Activated naive CD8-positive, alpha-beta T cell treated with anti-CD3 and anti-CD28 coated beads for 36 hours (primary cell): ENCODE results near the gene SMARCAD1. TPM values are rescaled to one million over a fixed set of nuclear protein-coding genes. Genes with fewer than 3 reads are reported as not detected.

Source experiments
- DNase-seq: peaks from one replicate; pipeline ENCODE4 v3.0.0; 2021
- H3K27ac Mint-ChIP-seq: one replicate; pipeline ENCODE4 v1.8.0; 2022; ENCODE audit warnings: mild to moderate bottlenecking, moderate library complexity, mixed read lengths
- H3K27me3 Mint-ChIP-seq: one replicate; pipeline ENCODE4 v1.8.0; 2022; ENCODE audit warnings: mild to moderate bottlenecking, mixed read lengths
- H3K36me3 Mint-ChIP-seq: one replicate; pipeline ENCODE4 v1.8.0; 2021; ENCODE audit warnings: mild to moderate bottlenecking, mixed read lengths
- H3K4me1 Mint-ChIP-seq: one replicate; pipeline ENCODE4 v1.8.0; 2021; ENCODE audit warnings: mixed read lengths
- H3K4me3 Mint-ChIP-seq: one replicate; pipeline ENCODE4 v1.8.0; 2022; ENCODE audit warnings: mild to moderate bottlenecking, moderate library complexity, mixed read lengths
- H3K9me3 Mint-ChIP-seq: one replicate; pipeline ENCODE4 v1.8.0; 2022; ENCODE audit warnings: mixed read lengths
- total RNA-seq, 2 experiments: library from RNA; stranded (reverse); gene quantifications; one replicate each; pipeline ENCODE4 v1.2.3, GENCODE V29; 2021

Gene SMARCAD1, protein sequence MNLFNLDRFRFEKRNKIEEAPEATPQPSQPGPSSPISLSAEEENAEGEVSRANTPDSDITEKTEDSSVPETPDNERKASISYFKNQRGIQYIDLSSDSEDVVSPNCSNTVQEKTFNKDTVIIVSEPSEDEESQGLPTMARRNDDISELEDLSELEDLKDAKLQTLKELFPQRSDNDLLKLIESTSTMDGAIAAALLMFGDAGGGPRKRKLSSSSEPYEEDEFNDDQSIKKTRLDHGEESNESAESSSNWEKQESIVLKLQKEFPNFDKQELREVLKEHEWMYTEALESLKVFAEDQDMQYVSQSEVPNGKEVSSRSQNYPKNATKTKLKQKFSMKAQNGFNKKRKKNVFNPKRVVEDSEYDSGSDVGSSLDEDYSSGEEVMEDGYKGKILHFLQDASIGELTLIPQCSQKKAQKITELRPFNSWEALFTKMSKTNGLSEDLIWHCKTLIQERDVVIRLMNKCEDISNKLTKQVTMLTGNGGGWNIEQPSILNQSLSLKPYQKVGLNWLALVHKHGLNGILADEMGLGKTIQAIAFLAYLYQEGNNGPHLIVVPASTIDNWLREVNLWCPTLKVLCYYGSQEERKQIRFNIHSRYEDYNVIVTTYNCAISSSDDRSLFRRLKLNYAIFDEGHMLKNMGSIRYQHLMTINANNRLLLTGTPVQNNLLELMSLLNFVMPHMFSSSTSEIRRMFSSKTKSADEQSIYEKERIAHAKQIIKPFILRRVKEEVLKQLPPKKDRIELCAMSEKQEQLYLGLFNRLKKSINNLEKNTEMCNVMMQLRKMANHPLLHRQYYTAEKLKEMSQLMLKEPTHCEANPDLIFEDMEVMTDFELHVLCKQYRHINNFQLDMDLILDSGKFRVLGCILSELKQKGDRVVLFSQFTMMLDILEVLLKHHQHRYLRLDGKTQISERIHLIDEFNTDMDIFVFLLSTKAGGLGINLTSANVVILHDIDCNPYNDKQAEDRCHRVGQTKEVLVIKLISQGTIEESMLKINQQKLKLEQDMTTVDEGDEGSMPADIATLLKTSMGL
- 10 to 100 TPM; 33.5 to 35.4 TPM for total RNA-seq

DNA sequence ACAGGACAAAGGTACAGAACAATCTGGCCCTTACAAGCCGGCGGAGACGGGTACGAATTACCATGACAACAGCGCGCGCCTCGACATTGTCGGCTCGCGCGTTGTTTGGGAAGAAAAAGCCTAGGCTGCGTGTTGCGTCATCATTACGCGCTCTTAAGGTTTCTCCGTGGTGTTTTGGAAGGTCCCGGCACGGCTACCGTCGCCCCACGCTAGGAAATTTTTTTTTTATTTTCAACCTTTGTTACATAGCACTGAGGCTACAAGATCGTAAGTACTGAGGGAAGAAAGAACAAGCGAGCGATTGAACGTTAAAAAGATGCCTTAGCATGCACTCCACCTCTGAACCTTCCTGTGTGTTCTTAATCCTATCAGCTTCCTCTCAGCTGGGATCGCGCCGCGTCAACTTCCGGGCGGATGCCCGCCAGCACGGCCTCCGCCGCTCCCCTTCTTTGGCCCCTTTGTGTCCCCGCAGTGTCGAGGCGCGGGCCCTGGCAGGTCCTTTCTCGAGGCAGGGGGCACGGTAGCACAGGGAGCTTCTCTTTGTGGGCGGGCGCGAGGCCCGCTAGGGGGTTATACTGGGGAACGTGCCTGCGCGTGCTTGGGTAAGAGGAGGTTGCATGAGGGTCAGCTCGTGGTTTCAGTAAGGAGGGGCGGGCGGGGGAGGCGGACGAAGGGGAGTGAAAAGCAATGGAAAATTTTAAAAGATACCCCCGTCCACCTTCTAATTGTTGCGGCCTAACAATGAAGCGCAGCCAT, at the start of gene SMARCAD1:
SMARCAD1 (plus strand) TSS at position 397 of the 756 bp plus-strand sequence. CDS start 530 bp downstream, outside the sequence.
- H3K4me3 Mint-ChIP-seq, result peak within 1 kb of the TSS; percentile 97
- peak; percentile 86 for DNase-seq
- peaks cover 30% of the 10 kb centered on the region for H3K4me1 Mint-ChIP-seq
- H3K27ac Mint-ChIP-seq, result peak within 1 kb of the TSS; percentile 100
- no peaks in the 10 kb centered on the region for H3K27me3 Mint-ChIP-seq
- H3K9me3 Mint-ChIP-seq, result peaks cover 1% of the 10 kb centered on the region
- peaks cover 30% of the 10 kb centered on the region for H3K36me3 Mint-ChIP-seq

DNA sequence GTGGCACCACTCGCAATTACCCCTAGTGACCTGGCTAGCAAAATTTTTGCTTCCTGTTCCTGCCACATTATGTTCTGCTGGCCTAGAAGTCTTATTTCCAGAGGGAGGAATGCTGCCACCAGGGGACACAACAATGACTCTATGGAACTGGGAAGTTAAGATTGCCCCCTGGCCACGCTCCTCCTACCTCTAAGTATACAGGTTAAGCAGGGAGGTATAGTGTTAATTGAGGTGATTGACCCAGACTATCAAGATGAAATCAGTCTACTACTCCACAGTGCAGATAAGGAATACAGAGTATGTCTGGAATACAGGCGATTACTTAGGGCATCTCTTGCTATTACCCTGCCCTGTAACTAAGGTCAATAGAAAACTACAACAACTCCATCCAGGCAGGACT, 48.8 kb upstream of the SMARCAD1 start:
- Mint-ChIP-seq H3K36me3 (no peaks in the 10 kb centered on the region), H3K9me3 (peaks cover 1% of the 10 kb centered on the region), H3K4me1 (peaks cover 2% of the 10 kb centered on the region), H3K27ac (no peak overlapping the region), H3K4me3 (no peak overlapping the region), H3K27me3 (no peaks in the 10 kb centered on the region)
- no peak for DNase-seq

DNA sequence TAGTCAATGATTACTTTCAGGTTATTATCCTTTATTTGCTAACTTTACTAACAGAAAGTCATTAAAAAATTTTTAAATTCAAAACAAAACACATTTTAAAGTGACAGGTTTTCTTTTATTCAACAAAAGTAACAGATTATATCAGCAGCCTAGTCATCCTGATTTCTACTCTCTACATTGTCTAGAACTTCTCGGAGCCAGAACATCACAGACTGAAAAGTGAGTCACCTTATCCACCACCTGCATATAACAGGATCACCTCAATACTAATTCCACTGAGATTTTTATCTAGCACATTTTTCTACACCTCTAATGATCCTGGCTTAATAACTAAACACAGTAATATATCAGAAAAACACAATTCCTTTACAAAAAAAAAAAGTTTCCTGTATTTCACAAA, 47.9 kb upstream of the SMARCAD1 start:
- Mint-ChIP-seq H3K36me3 (no peaks in the 10 kb centered on the region), H3K27ac (no peak overlapping the region), H3K27me3 (no peaks in the 10 kb centered on the region), H3K4me1 (peaks cover 2% of the 10 kb centered on the region), H3K4me3 (no peak overlapping the region), H3K9me3 (peaks cover 1% of the 10 kb centered on the region)
- DNase-seq, result no peak

DNA sequence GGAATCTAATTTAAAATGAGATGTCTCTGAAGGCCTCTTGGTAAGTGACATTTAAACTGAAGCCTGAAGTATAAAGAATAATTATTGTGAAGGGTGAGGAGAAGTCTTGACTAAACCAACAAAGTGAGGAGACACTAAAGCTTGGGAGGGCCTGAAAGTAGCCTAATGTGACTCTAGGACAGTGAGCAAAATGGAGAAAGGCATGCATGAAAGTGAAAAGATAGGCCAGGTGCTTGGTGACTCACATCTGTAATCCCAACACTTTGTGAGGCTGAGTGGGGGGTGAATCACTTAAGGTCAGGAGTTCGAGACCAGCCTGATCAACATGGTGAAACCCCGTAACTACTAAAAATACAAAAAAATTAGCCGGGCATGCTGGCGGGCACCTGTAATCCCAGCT, 46.9 kb upstream of the SMARCAD1 start:
- no peaks in the 10 kb centered on the region for H3K36me3 Mint-ChIP-seq
- H3K9me3 Mint-ChIP-seq, result peaks cover 1% of the 10 kb centered on the region
- no peak overlapping the region for H3K4me3 Mint-ChIP-seq
- H3K4me1 Mint-ChIP-seq, result peaks cover 2% of the 10 kb centered on the region
- DNase-seq, result no peak
- no peaks in the 10 kb centered on the region for H3K27me3 Mint-ChIP-seq
- no peak overlapping the region for H3K27ac Mint-ChIP-seq

DNA sequence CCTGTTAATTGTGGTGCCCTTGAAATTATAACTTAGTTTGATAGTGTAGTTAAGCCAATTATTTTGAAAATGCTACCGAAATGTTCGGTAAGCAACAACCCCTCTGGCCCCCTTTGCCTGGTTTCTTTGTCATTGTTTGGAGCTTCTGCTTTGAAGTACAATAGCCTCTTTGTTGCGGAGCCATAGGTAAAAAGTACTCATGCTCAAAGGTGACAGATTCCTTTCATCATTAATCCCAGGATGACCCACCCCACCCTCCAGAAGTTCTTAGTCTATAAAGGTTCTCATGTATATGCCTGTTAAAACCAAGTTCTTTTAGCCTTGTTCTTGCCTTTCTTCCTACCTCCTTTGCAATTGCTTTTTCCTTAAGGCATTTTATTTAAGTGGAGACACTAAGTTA, 42.4 kb upstream of the SMARCAD1 start:
- H3K9me3 Mint-ChIP-seq, result no peaks in the 10 kb centered on the region
- no peaks in the 10 kb centered on the region for H3K27me3 Mint-ChIP-seq
- H3K36me3 Mint-ChIP-seq, result no peaks in the 10 kb centered on the region
- H3K27ac Mint-ChIP-seq, result no peak overlapping the region
- peaks cover 2% of the 10 kb centered on the region for H3K4me1 Mint-ChIP-seq
- no peak for DNase-seq
- no peak overlapping the region for H3K4me3 Mint-ChIP-seq

DNA sequence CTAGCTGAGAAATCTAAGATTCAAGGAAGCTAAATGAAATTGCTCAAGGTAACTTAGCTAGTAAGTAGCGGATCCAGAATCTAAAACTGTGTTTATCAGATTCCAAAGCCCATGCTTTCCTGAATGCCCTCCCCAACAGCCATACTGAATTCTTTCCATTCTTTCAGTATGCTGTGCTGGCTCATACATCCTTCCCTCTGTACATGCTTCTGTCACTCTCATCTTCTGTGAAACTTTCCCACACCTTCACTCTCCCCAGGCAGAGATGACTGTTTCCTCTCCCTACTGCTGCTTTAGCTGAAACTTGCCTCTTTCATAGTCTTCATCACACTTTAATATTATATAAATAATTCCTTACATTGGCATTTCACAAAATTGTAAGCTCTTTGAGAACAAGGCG, 39.3 kb upstream of the SMARCAD1 start:
- no peaks in the 10 kb centered on the region for H3K4me1 Mint-ChIP-seq
- peaks cover 12% of the 10 kb centered on the region for H3K27me3 Mint-ChIP-seq
- H3K4me3 Mint-ChIP-seq, result no peak overlapping the region
- DNase-seq, result no peak
- no peak overlapping the region for H3K27ac Mint-ChIP-seq
- H3K36me3 Mint-ChIP-seq, result no peaks in the 10 kb centered on the region
- H3K9me3 Mint-ChIP-seq, result no peaks in the 10 kb centered on the region

DNA sequence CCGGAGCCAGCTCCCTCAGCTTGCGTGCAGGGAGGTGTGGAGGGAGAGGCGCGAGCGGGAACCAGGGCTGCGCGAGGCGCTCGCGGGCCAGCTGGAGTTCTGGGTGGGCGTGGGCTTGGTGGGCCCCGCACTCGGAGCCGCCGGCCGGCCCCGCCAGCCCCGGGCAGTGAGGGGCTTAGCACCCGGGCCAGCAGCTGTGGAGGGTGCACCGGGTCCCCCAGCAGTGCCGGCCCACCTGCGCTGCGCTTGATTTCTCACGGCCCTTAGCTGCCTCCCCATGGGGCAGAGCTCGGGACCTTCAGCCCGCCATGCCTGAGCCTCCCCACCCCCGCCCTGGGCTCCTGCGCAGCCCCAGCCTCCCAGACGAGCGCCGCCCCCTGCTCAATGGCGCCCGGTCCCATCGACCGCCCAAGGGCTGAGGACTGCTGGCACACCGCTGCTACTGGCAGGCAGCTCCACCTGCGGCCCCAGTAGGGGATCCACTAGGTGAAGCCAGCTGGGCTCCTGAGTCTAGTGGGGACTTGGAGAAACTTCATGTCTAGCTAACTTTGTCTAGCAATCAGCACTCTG, 37.8 kb upstream of the SMARCAD1 start:
- H3K27me3 Mint-ChIP-seq, result peaks cover 12% of the 10 kb centered on the region
- H3K4me3 Mint-ChIP-seq, result no peak overlapping the region
- H3K27ac Mint-ChIP-seq, result no peak overlapping the region
- no peak for DNase-seq
- no peaks in the 10 kb centered on the region for H3K36me3 Mint-ChIP-seq
- no peaks in the 10 kb centered on the region for H3K4me1 Mint-ChIP-seq
- no peaks in the 10 kb centered on the region for H3K9me3 Mint-ChIP-seq

DNA sequence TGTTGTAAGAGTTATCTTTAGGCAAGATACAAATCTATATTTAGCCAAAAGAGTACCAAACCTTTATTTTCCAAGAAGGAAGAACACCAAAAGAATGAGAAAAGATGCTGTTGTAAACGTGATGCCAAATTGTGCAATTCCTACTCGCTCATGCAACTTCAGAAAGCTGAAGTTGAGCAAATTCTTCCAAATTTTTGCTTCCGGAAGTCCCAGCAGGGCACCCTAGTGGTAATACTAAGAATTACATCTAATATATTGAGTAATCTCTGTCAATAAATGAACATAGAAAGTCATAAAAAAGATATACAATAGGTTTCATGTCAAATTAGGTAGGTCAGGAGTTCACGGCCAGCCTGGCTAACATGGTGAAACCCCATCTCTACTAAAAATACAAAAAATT, 36.0 kb upstream of the SMARCAD1 start:
- Mint-ChIP-seq H3K4me3 (no peak overlapping the region), H3K27ac (no peak overlapping the region), H3K27me3 (peaks cover 12% of the 10 kb centered on the region), H3K9me3 (no peaks in the 10 kb centered on the region), H3K4me1 (no peaks in the 10 kb centered on the region), H3K36me3 (no peaks in the 10 kb centered on the region)
- no peak for DNase-seq

DNA sequence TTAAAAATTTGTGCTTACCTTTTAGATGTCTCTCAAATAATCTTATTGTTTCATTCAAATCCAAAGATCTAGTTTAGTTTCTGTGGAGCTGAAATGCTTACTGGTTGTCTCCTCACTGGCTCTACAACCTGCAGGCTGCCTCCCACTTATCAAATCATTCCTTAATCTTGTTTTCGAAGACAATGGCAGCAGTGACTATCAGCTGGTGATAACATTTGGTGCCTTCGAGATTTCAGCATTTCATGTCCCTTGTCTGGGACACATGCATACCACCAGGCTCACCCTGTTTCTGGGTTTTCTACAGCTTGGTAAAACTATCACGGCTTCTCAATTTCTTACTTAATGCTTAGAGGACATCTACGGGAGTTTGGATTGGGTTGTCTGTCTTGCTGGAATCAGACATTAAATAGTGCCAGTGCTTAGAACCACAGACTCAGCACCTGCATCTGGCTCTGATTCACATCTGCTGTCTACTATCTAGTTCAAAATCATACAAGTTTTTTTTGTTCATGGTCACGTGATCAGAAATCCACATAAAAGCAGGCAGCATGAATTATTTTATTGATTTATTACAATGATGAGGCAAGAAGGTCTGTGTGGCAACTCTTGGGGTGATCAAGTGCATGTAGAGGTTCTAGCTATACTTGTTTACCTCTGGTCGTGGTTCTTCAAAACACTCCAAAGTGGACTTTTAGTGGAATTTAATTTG, 32.0 kb upstream of the SMARCAD1 start:
- Mint-ChIP-seq H3K4me3 (no peak overlapping the region), H3K36me3 (no peaks in the 10 kb centered on the region), H3K27me3 (peaks cover 19% of the 10 kb centered on the region), H3K9me3 (no peaks in the 10 kb centered on the region), H3K4me1 (no peaks in the 10 kb centered on the region), H3K27ac (no peak overlapping the region)
- DNase-seq, result no peak

DNA sequence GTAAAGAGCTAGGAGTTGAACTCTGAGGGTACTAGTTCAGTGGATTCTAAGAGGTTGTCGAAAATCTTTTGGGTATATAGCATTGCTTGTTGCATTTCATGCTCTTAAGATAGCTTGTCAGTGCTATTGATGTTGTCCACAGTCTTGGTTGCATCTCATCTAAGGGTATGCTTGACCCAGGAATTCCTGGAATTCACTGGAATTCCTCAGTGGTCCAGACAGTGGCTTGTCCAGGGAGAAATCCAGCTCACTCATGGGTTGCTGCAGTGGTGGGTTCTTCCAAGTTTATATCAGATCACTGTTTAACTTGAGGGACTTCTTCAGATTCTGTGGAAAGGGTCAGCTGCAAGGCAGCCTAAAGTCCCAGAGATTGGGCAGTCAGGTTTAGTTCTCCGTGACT, 29.8 kb upstream of the SMARCAD1 start:
- H3K27ac Mint-ChIP-seq, result no peak overlapping the region

DNA sequence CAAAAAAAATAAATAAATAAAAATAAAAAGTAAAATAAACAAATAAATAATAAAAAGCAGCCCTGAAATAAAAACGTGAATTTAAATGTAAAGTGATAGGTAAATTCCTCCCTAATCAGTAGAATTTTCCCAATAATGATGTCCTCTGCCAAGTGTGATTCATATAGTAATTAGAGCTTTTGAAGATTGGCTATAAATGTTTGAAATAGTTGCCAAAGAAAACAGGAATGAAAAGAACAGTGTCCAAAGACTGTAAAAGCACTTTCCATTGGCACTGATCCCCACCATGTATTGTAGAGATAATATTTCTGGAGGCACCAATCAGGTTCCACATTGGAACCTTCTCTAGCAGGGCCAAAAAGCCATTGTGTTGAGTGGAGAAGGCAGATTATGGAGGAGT, 25.9 kb upstream of the SMARCAD1 start:
- no peak overlapping the region for H3K4me3 Mint-ChIP-seq
- no peaks in the 10 kb centered on the region for H3K4me1 Mint-ChIP-seq
- H3K27me3 Mint-ChIP-seq, result peaks cover 16% of the 10 kb centered on the region
- no peaks in the 10 kb centered on the region for H3K9me3 Mint-ChIP-seq
- no peaks in the 10 kb centered on the region for H3K36me3 Mint-ChIP-seq
- no peak for DNase-seq
- no peak overlapping the region for H3K27ac Mint-ChIP-seq

More for the DNA sequence above, 29.8 kb upstream of the SMARCAD1 start:
- Mint-ChIP-seq H3K4me1 (no peaks in the 10 kb centered on the region), H3K27me3 (peaks cover 17% of the 10 kb centered on the region), H3K4me3 (no peak overlapping the region), H3K36me3 (no peaks in the 10 kb centered on the region), H3K9me3 (no peaks in the 10 kb centered on the region)
- no peak for DNase-seq

DNA sequence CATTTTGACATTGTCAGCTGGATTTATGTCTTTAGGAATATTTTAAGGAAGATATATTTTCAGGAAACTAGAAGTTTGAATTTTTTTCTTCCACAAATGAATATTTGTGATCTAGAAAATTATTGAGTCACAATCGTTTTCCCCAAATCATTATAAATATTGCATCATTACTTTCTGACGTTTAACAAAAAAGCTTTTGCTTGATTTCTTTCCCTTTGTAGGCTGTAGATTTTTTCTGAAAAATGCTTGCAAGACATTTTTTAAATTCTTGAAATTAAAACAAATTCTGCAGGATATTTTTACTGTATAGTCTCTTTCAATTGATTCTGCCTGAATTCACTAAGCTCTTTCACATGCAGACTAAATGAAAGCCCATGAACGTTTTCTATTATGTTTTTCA, 4.9 kb upstream of the SMARCAD1 start:
- H3K9me3 Mint-ChIP-seq, result peaks cover 1% of the 10 kb centered on the region
- H3K4me3 Mint-ChIP-seq, result no peak overlapping the region
- H3K36me3 Mint-ChIP-seq, result no peaks in the 10 kb centered on the region
- peaks cover 5% of the 10 kb centered on the region for H3K27me3 Mint-ChIP-seq
- DNase-seq, result no peak
- H3K4me1 Mint-ChIP-seq, result peaks cover 4% of the 10 kb centered on the region
- no peak overlapping the region for H3K27ac Mint-ChIP-seq

DNA sequence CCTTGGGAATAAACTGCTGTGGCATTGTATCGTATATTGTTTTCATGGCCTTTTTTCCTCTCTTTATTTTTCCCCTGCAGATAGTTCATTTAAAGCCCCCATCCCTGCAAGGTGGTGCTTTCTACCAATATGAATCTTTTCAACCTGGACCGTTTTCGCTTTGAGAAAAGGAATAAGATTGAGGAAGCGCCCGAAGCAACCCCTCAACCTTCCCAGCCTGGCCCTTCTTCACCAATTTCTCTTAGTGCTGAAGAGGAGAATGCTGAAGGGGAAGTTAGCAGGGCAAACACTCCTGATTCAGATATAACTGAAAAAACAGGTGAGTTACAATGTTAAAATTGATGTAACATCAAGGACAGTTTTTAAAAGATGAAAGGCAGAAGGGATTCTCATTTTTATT, 601 bp downstream of the SMARCAD1 start:
- Mint-ChIP-seq H3K27me3 (no peaks in the 10 kb centered on the region), H3K9me3 (peaks cover under 1% of the 10 kb centered on the region), H3K4me3 (peak overlapping the region; percentile 97), H3K27ac (peak overlapping the region; percentile 100), H3K4me1 (peaks cover 32% of the 10 kb centered on the region), H3K36me3 (peaks cover 36% of the 10 kb centered on the region)
- no peak for DNase-seq

DNA sequence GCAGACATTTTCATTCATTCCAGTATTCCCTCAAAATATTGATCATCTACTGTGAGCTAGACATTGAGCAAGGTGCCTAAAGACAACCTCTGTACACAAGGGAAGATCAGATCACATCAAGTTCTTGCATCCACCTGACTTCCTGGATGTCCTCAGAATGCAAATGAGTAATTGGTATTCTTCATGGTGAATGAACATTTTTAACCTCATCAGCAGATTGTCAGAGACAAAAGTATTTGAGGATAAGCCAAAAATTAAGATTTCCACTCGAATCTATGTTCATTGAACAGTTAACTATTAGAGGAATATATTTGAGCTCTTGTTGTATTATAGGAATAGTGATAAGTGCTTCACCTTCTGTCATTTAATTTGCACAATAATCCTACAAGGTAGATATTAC, 1.3 kb downstream of the SMARCAD1 start:
- peaks cover 42% of the 10 kb centered on the region for H3K36me3 Mint-ChIP-seq
- H3K27ac Mint-ChIP-seq, result peak overlapping the region; percentile 100
- no peaks in the 10 kb centered on the region for H3K9me3 Mint-ChIP-seq
- no peak for DNase-seq
- H3K4me3 Mint-ChIP-seq, result peak overlapping the region; percentile 97
- peaks cover 32% of the 10 kb centered on the region for H3K4me1 Mint-ChIP-seq
- H3K27me3 Mint-ChIP-seq, result no peaks in the 10 kb centered on the region
